Esophagus (tissue), 2 donors: Measurements from ENCODE around the gene TMEM259. TPM values are rescaled to one million over a fixed set of nuclear protein-coding genes. Genes with fewer than 3 reads are reported as not detected.
A peak's percentile ranks its signal among the peaks of the same experiment; 100 is the strongest.

ENCODE experiments used
- H3K27ac ChIP-seq, 2 donors: one replicate each; pipeline ENCODE4 v1.5.1; 2013; ENCODE audit warnings: low read depth in 2 of 2, mild to moderate bottlenecking in 2 of 2, inconsistent platforms in 1 of 2, low read length in 1 of 2, moderate library complexity in 1 of 2
- H3K27me3 ChIP-seq, 2 donors: one replicate each; pipeline ENCODE4 v1.6.1; 2013; ENCODE audit warnings: low read length in 2 of 2, control low read depth in 1 of 2, mild to moderate bottlenecking in 1 of 2; ENCODE audit not compliant: insufficient read depth in 2 of 2, control insufficient read depth in 1 of 2
- H3K36me3 ChIP-seq, 2 donors: one replicate each; pipeline ENCODE4 v1.6.1; 2013; ENCODE audit warnings: low read length in 1 of 2; ENCODE audit not compliant: control insufficient read depth in 2 of 2, insufficient read depth in 2 of 2
- H3K4me1 ChIP-seq, 2 donors: one replicate each; pipeline ENCODE4 v1.6.1; 2013; ENCODE audit warnings: low read length in 1 of 2; ENCODE audit not compliant: control insufficient read depth in 2 of 2, insufficient read depth in 2 of 2
- H3K4me3 ChIP-seq, 2 donors: one replicate each; pipeline ENCODE4 v1.5.1; 2013; ENCODE audit warnings: low read length in 2 of 2, mild to moderate bottlenecking in 2 of 2, low read depth in 1 of 2, moderate library complexity in 1 of 2
- H3K9me3 ChIP-seq, 2 donors: one replicate each; pipeline ENCODE4 v1.6.1; 2013; ENCODE audit warnings: mild to moderate bottlenecking in 2 of 2, low read depth in 1 of 2, low read length in 1 of 2, moderate library complexity in 1 of 2; ENCODE audit not compliant: control insufficient read depth in 2 of 2, insufficient read depth in 1 of 2
- WGBS, 2 donors: extraction: QIAGEN DNeasy Blood & Tissue Kit; methylation state at CpG; one replicate each; pipeline ENCODE4 v1.1.7; 2013; 5-methylcytosine and 5-hydroxymethylcytosine counted together
- polyA plus RNA-seq, 2 donors: library from polyadenylated mRNA; stranded (reverse); fragments of 200-250 nt; gene quantifications; one replicate each; pipeline ENCODE4 v1.2.3, GENCODE V29; 2013
- donor health status: healthy with polysubstance abuse.
- donor health status: Bipolar disorder and iron deficiency.

The TMEM259 gene
- polyA plus RNA-seq, 2 donors: 142 to 238 TPM

GRCh38 chr19:1049106-1049505 is 28.2 kb upstream of the TMEM259 start:
- Histone ChIP-seq H3K36me3 (peaks cover 0 to 18% of the 10 kb centered on the region in 2 donors), H3K27ac (no peak overlapping the region), H3K4me3 (no peak overlapping the region), H3K9me3 (no peaks in the 10 kb centered on the region), H3K4me1 (peaks cover 0 to 10% of the 10 kb centered on the region in 2 donors), H3K27me3 (no peaks in the 10 kb centered on the region)
- 88 to 94% methylated on average over 16 to 17 of the region's 17 CpGs for WGBS, 2 donors

GRCh38 chr19:1047696-1048147 is 26.8 kb upstream of the TMEM259 start:
- 82 to 84% methylated on average over 20 of the region's 20 CpGs for WGBS, 2 donors
- H3K27ac ChIP-seq: no peak overlapping the region

GRCh38 chr19:1046836-1047695 is 26.1 kb upstream of the TMEM259 start:
- H3K27me3 ChIP-seq: no peaks in the 10 kb centered on the region
- peaks cover 0 to 19% of the 10 kb centered on the region in 2 donors for H3K4me1 ChIP-seq
- peaks cover 0 to 21% of the 10 kb centered on the region in 2 donors for H3K36me3 ChIP-seq
- 78 to 79% methylated on average over 75 to 77 of the region's 77 CpGs for WGBS, 2 donors
- H3K4me3 ChIP-seq: no peak overlapping the region
- no peaks in the 10 kb centered on the region for H3K9me3 ChIP-seq
- peak overlapping the region in 1 of 2 donors; percentile 45 for H3K27ac ChIP-seq

More at GRCh38 chr19:1047696-1048147, 26.8 kb upstream of the TMEM259 start:
- H3K9me3 ChIP-seq: no peaks in the 10 kb centered on the region
- peaks cover 0 to 12% of the 10 kb centered on the region in 2 donors for H3K4me1 ChIP-seq
- no peak overlapping the region for H3K4me3 ChIP-seq
- peaks cover 0 to 18% of the 10 kb centered on the region in 2 donors for H3K36me3 ChIP-seq
- no peaks in the 10 kb centered on the region for H3K27me3 ChIP-seq

- peaks cover 0 to 21% of the 10 kb centered on the region in 2 donors for H3K36me3 ChIP-seq
- no peak overlapping the region for H3K4me3 ChIP-seq
- 89 to 93% methylated on average over 33 of the region's 33 CpGs for WGBS, 2 donors
- no peak overlapping the region for H3K27ac ChIP-seq
- no peaks in the 10 kb centered on the region for H3K9me3 ChIP-seq
- no peaks in the 10 kb centered on the region for H3K27me3 ChIP-seq
- peaks cover 3 to 23% of the 10 kb centered on the region in 2 donors for H3K4me1 ChIP-seq
These were observed 25.2 kb upstream of the TMEM259 start for GRCh38 chr19:1046117-1046626.

- no peak overlapping the region for H3K27ac ChIP-seq
- no peak overlapping the region for H3K4me3 ChIP-seq
- 70 to 80% methylated on average over 10 of the region's 10 CpGs for WGBS, 2 donors
- no peaks in the 10 kb centered on the region for H3K27me3 ChIP-seq
- peaks cover 6 to 27% of the 10 kb centered on the region in 2 donors for H3K4me1 ChIP-seq
- H3K9me3 ChIP-seq: no peaks in the 10 kb centered on the region
- H3K36me3 ChIP-seq: peaks cover 0 to 17% of the 10 kb centered on the region in 2 donors
These were observed 24.3 kb upstream of the TMEM259 start for GRCh38 chr19:1045247-1045603.

- Histone ChIP-seq H3K27me3 (no peaks in the 10 kb centered on the region), H3K9me3 (no peaks in the 10 kb centered on the region), H3K27ac (peak overlapping the region in 1 of 2 donors; percentile 86), H3K4me1 (peaks cover 6 to 29% of the 10 kb centered on the region in 2 donors), H3K4me3 (no peak overlapping the region), H3K36me3 (peaks cover 0 to 19% of the 10 kb centered on the region in 2 donors)
- 53 to 59% methylated on average over 23 of the region's 23 CpGs for WGBS, 2 donors
These were observed 22.0 kb upstream of the TMEM259 start for GRCh38 chr19:1042689-1043511.

- H3K36me3 ChIP-seq: peaks cover 0 to 19% of the 10 kb centered on the region in 2 donors
- peaks cover 6 to 24% of the 10 kb centered on the region in 2 donors for H3K4me1 ChIP-seq
- no peak overlapping the region for H3K4me3 ChIP-seq
- no peaks in the 10 kb centered on the region for H3K9me3 ChIP-seq
- H3K27me3 ChIP-seq: no peaks in the 10 kb centered on the region
- peak overlapping the region; percentile 74 to 92 for H3K27ac ChIP-seq
- 53 to 58% methylated on average over 42 to 43 of the region's 43 CpGs for WGBS, 2 donors
These were observed 21.1 kb upstream of the TMEM259 start for GRCh38 chr19:1041835-1042685.

- Histone ChIP-seq H3K9me3 (no peaks in the 10 kb centered on the region), H3K27ac (peak overlapping the region; percentile 74 to 92), H3K4me1 (peaks cover 6 to 20% of the 10 kb centered on the region in 2 donors), H3K27me3 (no peaks in the 10 kb centered on the region), H3K4me3 (peak overlapping the region in 1 of 2 donors; percentile 54), H3K36me3 (peaks cover 0 to 17% of the 10 kb centered on the region in 2 donors)
- 28 to 29% methylated on average over 26 of the region's 26 CpGs for WGBS, 2 donors
These were observed 20.4 kb upstream of the TMEM259 start for GRCh38 chr19:1041272-1041834.
